Measurements from ENCODE around the gene TCF21.
A peak's percentile ranks its signal among the peaks of the same experiment; 100 is the strongest.

TCF21 gene

DNA sequence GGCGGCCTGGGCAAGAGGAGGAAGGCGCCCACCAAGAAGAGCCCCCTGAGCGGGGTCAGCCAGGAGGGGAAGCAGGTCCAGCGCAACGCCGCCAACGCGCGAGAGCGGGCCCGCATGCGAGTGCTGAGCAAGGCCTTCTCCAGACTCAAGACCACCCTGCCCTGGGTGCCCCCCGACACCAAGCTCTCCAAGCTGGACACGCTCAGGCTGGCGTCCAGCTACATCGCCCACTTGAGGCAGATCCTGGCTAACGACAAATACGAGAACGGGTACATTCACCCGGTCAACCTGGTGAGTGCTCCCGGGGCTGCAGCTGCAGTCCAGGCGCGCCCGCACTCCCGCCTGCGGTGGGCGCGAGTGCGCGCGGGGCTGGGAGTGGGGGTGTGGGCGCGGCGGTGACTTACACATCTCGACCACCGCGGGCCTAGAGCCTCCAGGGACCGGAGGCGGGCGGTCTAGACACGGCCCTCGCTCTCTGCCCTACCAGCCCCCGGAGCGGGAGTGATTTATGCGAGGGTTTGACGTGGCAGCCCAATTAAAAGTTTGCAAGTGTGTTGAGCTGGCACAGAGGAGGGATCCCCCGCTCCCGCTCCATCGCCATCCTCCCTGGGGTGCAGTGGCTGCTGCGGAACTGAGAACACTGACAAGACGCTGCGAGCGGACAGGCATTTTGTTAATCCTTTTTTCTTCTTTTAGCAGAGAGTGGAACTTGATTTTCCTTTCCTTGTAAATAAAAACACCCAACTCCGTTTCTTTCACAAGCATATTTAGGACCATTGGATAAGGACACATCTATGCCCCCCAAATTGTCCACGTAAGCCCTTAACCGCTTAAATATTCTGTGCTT is 867 bp downstream of the TCF21 start:
- H3K9me3 ChIP-seq (ENCODE audit: control insufficient read depth, insufficient read depth, low read length), result no peaks in the 10 kb centered on the region
- H3K4me1 ChIP-seq (ENCODE audit: control insufficient read depth, insufficient read depth, low read length), result peaks cover 3% of the 10 kb centered on the region; the same call in 1 of the 2 replicates
- no peak for DNase-seq (ENCODE audit: low read depth, low spot score)
- WGBS (ENCODE audit: insufficient coverage, insufficient read length), result no CpG with 5 or more reads among the region's 56 CpGs
- no peak overlapping the region for H3K27ac ChIP-seq (ENCODE audit: low read length)
- no peaks in the 10 kb centered on the region for H3K36me3 ChIP-seq (ENCODE audit: control insufficient read depth, insufficient read depth, low read length)
- peak overlapping the region; percentile 49; the same call in 1 of the 2 replicates for H3K4me3 ChIP-seq (ENCODE audit: low read length)
- peaks cover 39% of the 10 kb centered on the region for H3K27me3 ChIP-seq (ENCODE audit: control insufficient read depth, insufficient read depth, low read length)

DNA sequence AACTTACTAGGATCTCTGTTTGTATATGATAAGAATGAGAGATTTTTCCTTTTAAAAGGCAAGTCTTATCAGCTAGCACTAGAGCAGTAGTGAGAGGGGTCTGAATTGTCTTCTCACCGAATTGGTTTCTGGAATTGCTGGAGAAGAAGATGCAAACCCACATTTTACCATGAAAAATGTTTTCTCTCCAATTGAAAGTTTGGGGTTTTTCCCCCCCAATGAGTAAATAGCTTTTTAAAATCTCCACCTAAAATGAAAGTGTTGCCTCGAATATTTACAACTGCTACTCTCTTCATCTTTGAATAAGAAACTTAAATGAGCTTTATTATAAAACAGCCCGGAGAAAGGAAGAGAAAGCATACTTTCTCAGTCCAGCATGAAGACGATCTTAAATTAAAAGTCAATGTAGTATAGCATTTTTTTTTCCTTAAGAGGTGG is 1.8 kb downstream of the TCF21 start:
- no peak overlapping the region for H3K27ac ChIP-seq (ENCODE audit: low read length)
- no peaks in the 10 kb centered on the region for H3K9me3 ChIP-seq (ENCODE audit: control insufficient read depth, insufficient read depth, low read length)
- no peak for DNase-seq (ENCODE audit: low read depth, low spot score)
- no peaks in the 10 kb centered on the region for H3K36me3 ChIP-seq (ENCODE audit: control insufficient read depth, insufficient read depth, low read length)
- no CpG with 5 or more reads among the region's 4 CpGs for WGBS (ENCODE audit: insufficient coverage, insufficient read length)
- no peak overlapping the region; the same call in 1 of the 2 replicates for H3K4me3 ChIP-seq (ENCODE audit: low read length)
- peaks cover 48% of the 10 kb centered on the region for H3K27me3 ChIP-seq (ENCODE audit: control insufficient read depth, insufficient read depth, low read length)
- peaks cover 3% of the 10 kb centered on the region; the same call in 1 of the 2 replicates for H3K4me1 ChIP-seq (ENCODE audit: control insufficient read depth, insufficient read depth, low read length)

DNA sequence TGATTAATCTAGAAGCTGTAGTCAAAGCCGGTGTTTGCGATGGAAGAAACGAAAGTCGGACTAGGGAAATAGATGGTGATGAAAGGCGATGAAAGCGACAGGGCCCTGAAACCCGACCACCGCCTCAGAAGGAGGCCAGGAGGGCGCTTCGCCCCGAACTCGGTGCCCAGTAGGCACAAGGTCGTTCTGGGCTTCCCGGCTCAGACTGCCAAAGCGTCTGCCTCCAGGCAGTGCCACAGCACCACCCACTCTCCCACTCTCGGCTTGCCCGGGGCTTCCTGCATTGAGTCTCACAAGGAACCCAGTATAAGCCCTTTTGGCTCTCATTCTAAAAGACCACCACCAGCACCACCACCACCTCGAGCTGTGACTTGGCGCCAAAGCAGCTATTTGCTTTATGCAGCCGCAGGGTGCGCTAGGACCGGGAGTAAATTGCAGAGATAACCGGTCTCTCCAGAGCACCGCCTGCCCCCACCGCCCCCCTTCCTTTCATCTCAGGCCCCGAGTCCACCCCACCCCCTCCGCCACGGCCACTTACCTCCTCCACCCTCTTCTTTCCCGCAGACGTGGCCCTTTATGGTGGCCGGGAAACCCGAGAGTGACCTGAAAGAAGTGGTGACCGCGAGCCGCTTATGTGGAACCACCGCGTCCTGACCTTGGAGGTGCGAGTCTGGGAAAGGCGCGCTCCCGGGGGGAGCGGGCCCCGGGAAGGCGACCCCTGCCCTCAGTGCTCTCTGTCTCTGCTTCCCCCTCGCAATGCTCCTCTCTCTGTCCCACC is 2.4 kb downstream of the TCF21 start:
- Histone ChIP-seq H3K9me3 (ENCODE audit: control insufficient read depth, insufficient read depth, low read length) (no peaks in the 10 kb centered on the region), H3K36me3 (ENCODE audit: control insufficient read depth, insufficient read depth, low read length) (no peaks in the 10 kb centered on the region), H3K4me1 (ENCODE audit: control insufficient read depth, insufficient read depth, low read length) (peaks cover 3% of the 10 kb centered on the region; the same call in 1 of the 2 replicates), H3K27me3 (ENCODE audit: control insufficient read depth, insufficient read depth, low read length) (peaks cover 54% of the 10 kb centered on the region), H3K4me3 (ENCODE audit: low read length) (peak overlapping the region; percentile 40; the same call in 1 of the 2 replicates), H3K27ac (ENCODE audit: low read length) (no peak overlapping the region)
- no peak for DNase-seq (ENCODE audit: low read depth, low spot score)
- no CpG with 5 or more reads among the region's 45 CpGs for WGBS (ENCODE audit: insufficient coverage, insufficient read length)

GRCh38 chr6:133891927-133892812 is 3.3 kb downstream of the TCF21 start:
- DNase-seq (ENCODE audit: low read depth, low spot score), result no peak

DNA sequence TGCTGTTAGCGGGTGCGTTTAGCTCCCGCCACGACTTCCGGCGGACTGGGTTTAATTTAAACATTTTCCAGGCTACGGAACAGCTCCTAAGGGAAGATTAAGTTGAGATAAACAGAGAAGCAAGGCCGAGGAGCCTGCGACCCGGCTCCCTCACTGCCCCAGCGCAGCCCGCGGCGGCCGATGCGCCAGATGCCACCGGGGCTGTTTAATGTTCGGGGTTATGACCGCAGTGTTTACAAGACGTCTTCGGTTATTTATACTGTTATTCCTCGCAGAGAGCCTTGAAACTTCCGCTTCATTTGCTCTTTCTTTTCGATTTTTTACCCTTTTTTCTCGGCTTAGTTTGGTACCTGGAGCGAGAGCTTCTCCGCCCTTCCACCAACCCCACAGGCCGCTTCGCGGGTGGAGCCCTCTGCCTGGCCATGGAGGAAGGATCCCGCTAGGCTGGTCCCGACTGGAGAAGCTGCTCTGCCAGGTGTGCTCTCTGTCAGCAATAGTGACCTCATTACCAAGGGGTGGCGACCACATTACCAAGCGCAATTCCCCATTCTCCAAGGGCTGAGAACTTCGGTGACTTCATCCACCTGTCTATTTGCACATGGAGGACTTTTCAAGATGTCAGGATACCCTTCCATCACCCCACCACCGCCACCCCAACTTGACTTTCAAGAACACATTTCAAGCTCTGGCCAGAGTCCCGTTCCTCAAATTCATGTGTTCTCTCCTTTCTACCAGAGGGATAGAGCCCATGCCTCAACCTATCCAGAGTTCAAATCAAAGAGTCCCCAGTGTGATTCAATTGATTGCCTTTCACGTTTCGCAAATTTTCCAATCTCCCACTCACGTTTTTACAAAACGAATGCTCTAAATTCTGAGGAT is 4.1 kb downstream of the TCF21 start:
- Histone ChIP-seq H3K4me1 (ENCODE audit: control insufficient read depth, insufficient read depth, low read length) (peaks cover 2% of the 10 kb centered on the region; the same call in 1 of the 2 replicates), H3K27me3 (ENCODE audit: control insufficient read depth, insufficient read depth, low read length) (peaks cover 59% of the 10 kb centered on the region), H3K9me3 (ENCODE audit: control insufficient read depth, insufficient read depth, low read length) (no peaks in the 10 kb centered on the region), H3K4me3 (ENCODE audit: low read length) (no peak overlapping the region; the same call in 1 of the 2 replicates), H3K27ac (ENCODE audit: low read length) (no peak overlapping the region), H3K36me3 (ENCODE audit: control insufficient read depth, insufficient read depth, low read length) (no peaks in the 10 kb centered on the region)
- DNase-seq (ENCODE audit: low read depth, low spot score), result no peak
- WGBS (ENCODE audit: insufficient coverage, insufficient read length), result no CpG with 5 or more reads among the region's 41 CpGs

More at GRCh38 chr6:133891927-133892812, 3.3 kb downstream of the TCF21 start:
- Histone ChIP-seq H3K9me3 (ENCODE audit: control insufficient read depth, insufficient read depth, low read length) (no peaks in the 10 kb centered on the region), H3K4me1 (ENCODE audit: control insufficient read depth, insufficient read depth, low read length) (peaks cover 3% of the 10 kb centered on the region; the same call in 1 of the 2 replicates), H3K27ac (ENCODE audit: low read length) (no peak overlapping the region), H3K27me3 (ENCODE audit: control insufficient read depth, insufficient read depth, low read length) (peaks cover 60% of the 10 kb centered on the region), H3K4me3 (ENCODE audit: low read length) (peak overlapping the region; percentile 40; the same call in 1 of the 2 replicates), H3K36me3 (ENCODE audit: control insufficient read depth, insufficient read depth, low read length) (no peaks in the 10 kb centered on the region)
- WGBS (ENCODE audit: insufficient coverage, insufficient read length), result no CpG with 5 or more reads among the region's 12 CpGs

GRCh38 chr6:133893946-133894345 is 5.0 kb downstream of the TCF21 start:
- H3K4me3 ChIP-seq (ENCODE audit: low read length), result no peak overlapping the region
- no peaks in the 10 kb centered on the region for H3K36me3 ChIP-seq (ENCODE audit: control insufficient read depth, insufficient read depth, low read length)
- no peak for DNase-seq (ENCODE audit: low read depth, low spot score)
- H3K9me3 ChIP-seq (ENCODE audit: control insufficient read depth, insufficient read depth, low read length), result no peaks in the 10 kb centered on the region
- WGBS (ENCODE audit: insufficient coverage, insufficient read length), result no CpG with 5 or more reads among the region's 4 CpGs
- H3K27me3 ChIP-seq (ENCODE audit: control insufficient read depth, insufficient read depth, low read length), result peaks cover 59% of the 10 kb centered on the region
- H3K27ac ChIP-seq (ENCODE audit: low read length), result no peak overlapping the region
- H3K4me1 ChIP-seq (ENCODE audit: control insufficient read depth, insufficient read depth, low read length), result peaks cover 2% of the 10 kb centered on the region; the same call in 1 of the 2 replicates

- peaks cover 2% of the 10 kb centered on the region; the same call in 1 of the 2 replicates for H3K4me1 ChIP-seq (ENCODE audit: control insufficient read depth, insufficient read depth, low read length)
- no peak overlapping the region for H3K27ac ChIP-seq (ENCODE audit: low read length)
- no peak for DNase-seq (ENCODE audit: low read depth, low spot score)
- WGBS (ENCODE audit: insufficient coverage, insufficient read length), result no CpG with 5 or more reads among the region's 2 CpGs
- peaks cover 59% of the 10 kb centered on the region for H3K27me3 ChIP-seq (ENCODE audit: control insufficient read depth, insufficient read depth, low read length)
- no peaks in the 10 kb centered on the region for H3K36me3 ChIP-seq (ENCODE audit: control insufficient read depth, insufficient read depth, low read length)
- H3K4me3 ChIP-seq (ENCODE audit: low read length), result no peak overlapping the region
- H3K9me3 ChIP-seq (ENCODE audit: control insufficient read depth, insufficient read depth, low read length), result no peaks in the 10 kb centered on the region
Measured at GRCh38 chr6:133894369-133894768, 5.5 kb downstream of the TCF21 start.

DNA sequence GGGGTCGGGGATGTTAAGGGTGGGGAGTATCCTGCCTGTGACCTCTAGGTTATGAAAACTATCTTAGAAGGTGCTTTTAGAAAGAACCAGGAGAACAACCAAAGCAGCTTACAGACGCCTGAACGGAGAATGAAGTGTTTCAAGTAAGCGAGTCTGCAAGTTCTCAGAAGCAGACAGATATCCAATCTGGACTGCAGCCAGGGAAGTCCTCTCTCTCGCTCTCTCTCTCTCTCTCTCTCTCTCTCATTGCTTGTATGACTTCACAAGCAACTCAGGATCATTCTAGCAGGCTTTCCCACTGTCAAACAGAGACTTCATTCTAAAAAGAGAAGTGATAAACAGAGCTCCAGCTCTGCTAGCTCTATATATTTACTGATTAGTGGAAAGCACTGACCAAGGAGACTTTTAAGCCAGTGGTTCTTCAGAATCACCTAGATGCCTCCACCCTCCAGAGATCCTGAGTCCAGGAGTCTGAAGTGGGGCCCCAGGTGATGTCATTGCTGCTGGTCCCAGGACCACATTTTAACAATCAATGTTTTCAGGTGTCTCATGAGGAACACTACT is 6.0 kb downstream of the TCF21 start:
- Histone ChIP-seq H3K9me3 (ENCODE audit: control insufficient read depth, insufficient read depth, low read length) (no peaks in the 10 kb centered on the region), H3K27me3 (ENCODE audit: control insufficient read depth, insufficient read depth, low read length) (peaks cover 58% of the 10 kb centered on the region), H3K27ac (ENCODE audit: low read length) (no peak overlapping the region), H3K4me3 (ENCODE audit: low read length) (no peak overlapping the region), H3K36me3 (ENCODE audit: control insufficient read depth, insufficient read depth, low read length) (no peaks in the 10 kb centered on the region), H3K4me1 (ENCODE audit: control insufficient read depth, insufficient read depth, low read length) (peaks cover 2% of the 10 kb centered on the region; the same call in 1 of the 2 replicates)
- WGBS (ENCODE audit: insufficient coverage, insufficient read length), result no CpG with 5 or more reads among the region's 5 CpGs
- DNase-seq (ENCODE audit: low read depth, low spot score), result no peak
